ENCODE data around the gene KPNA2.
"Not testable (repeated sequence)": the region's sequence is repeated elsewhere in the genome, so short reads cannot be mapped to it uniquely, and the experiment has no call there.

KPNA2 gene

DNA sequence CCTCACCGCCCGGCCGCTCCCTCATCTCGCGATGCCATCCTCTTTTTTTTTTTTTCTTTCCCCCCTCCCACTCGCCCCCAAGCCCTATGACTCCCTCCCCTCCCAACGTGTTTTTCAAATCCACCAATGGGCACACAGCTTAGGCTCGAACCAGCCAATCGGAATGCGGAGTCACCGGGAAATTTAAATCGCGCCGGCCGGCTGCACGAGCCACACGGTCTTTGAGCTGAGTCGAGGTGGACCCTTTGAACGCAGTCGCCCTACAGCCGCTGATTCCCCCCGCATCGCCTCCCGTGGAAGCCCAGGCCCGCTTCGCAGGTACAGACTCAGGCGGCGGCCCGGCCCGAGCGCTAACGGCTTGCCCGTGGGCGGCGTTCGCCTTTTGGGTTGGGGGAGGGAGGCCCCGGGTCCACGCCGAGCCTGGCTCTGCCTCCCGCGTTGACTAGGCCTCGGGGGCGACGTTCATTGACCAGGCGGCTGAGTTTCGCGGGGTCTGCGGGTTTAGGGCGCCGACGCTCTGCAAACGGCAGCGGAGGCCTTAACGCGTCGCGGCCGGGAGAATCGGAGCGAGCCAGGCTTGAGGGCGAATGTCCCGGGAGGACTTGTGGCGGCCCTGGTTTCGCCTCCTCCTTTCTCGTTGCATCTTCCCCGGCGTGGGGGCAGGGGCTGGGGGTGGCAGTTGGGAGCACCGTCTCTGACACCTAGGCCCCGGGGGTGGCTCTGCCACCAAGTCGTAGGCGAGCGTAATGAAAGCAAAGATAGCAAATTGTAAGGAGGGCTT is at the start of gene KPNA2:
Gene KPNA2 (plus strand): TSS at position 213 of the 781 bp plus-strand sequence. CDS start 1,398 bp downstream, outside the sequence.
- DNase-seq, result peak; percentile 95

DNA sequence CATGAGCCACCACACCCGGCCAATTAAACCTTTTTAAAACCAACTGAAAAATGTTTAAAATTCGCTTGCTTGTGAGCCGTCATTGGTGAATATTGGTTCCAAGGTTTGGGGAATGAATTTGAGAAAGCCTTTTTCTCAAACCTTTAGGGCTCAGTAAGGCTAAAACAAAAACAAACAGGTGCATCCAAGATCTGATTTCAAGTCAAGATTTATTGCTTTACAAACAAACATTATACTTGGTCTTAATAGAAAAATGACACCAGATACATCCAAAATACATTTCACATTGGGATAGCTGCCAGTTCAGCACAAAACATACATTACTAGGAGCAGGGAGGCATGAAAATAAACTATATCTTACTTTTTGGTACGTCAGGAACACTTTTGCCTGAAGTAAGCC is 44.6 kb upstream of the KPNA2 start:
- peak; percentile 19 for DNase-seq

DNA sequence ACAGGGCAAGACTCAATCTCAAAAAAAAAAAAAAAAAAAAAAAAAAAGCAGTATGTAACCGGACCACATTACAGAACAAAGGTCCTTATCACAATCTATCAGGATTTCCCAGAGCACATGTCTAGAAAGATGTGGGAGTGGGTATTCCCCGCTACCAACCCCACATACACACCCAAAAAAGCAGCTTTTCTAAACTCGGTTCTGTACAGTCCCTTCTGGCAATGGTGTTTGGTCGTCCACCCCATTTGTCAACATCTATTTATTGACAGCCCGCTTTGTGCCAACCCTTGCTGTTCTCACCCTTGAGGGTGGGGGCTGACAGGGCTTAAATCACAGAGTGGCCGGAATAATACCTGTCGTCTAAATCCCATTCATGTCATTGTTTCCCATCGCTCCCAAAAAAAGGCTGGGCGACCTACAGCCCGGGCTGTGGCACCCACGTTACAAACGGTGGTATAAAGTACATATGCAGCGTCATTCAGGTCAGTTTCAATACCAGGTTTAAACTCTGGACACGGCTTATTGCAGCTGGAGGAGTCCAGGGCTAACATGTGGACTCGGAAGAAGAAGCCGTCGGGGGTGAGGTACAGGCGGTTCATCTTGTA is 42.9 kb upstream of the KPNA2 start:
- DNase-seq, result no peak

DNA sequence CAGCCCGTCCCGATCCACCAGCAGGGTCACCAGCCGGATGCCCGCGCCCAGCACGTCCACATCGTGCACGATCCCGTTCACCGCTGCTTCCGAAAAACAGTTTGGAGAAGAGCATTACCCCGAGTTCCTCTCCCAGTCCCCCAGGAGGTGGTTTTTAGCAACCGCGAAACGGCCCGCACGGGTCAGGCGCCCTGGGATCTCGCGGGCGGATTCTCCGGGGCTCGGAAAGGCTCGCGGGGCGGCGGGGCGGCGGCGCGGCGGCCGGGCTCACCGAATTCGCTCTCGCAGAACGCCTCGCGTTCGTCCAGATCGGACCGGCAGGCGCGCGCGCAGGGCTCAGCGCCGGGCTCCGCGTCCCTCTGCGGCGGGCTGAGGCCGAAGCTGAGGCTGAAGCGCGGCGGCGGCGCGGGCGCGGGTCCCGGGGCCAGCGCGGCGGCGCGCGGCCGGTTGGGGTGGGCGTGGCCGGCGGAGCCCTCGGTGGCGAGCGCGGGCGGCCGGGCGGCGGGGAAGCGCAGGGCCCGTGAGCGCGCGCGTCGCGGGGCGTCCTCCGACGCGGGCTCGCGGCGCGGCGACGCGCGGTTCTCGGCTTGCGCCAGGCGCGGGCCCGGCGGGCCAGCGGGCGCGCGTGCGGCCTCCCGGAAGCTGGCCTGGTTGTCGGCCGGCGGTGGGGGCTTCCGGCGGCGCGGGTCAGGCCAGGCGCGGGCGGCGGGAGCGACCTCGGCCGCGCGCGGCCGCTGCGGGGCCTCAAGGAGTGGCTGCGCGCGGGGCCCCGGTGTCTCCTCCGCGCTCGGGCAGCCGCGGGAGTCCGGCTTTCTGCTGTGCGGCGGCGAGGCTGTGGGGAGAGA is 42.2 kb upstream of the KPNA2 start:
- DNase-seq, result peak; percentile 38

DNA sequence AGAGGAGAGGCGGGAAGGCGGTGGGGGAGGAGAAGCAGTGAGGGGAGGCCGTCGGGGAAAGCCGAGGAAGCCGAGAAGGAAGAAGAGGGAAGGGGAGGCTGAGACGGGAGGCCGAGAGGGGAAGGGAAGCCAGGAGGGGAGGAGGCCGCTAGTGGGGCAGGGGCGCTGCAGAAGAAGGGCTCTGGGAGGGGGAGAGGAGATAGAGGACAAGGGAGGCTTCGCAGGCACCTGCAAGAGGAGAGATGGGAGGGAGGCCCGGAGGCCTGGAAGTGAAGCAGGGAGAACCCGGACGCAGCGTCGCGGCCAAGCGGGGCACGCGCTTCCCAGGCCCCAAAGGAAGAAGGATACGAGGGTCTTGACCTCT is 41.6 kb upstream of the KPNA2 start:
- DNase-seq, result no peak

DNA sequence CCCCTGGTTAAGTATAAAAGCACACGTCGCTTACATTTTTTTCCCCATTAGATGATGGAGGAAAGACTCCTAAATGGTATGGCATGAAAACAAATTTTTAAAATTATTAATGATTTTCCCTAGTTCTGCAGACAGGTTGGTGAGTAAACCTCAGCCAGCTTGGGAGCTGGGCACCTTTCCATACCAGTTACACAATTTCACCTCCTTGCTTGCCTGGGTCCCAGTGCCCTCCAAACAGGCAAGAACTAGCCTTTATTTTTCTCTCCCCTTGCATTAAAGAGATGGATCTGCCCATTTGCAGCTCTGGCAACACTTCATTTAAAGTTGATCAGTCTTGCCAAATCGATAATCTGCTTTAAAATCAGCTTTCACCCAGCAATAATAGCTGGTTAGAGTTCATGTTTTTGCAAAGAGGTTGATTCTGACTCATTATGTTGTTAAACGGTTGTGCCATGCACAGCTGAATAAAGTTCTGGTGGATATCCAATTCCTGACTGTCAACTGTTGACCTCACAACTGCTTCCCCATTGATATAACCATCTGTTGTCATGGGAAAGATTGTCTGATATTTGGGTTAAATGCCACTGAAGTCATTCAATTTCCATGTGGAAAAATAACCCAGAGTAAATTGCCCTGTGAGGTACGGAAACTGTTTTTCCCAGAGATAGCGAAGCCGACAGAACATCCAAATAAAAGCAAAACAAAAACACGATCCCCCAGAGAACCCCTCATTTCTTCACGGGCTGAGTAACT is 40.5 kb upstream of the KPNA2 start:
- no peak for DNase-seq

DNA sequence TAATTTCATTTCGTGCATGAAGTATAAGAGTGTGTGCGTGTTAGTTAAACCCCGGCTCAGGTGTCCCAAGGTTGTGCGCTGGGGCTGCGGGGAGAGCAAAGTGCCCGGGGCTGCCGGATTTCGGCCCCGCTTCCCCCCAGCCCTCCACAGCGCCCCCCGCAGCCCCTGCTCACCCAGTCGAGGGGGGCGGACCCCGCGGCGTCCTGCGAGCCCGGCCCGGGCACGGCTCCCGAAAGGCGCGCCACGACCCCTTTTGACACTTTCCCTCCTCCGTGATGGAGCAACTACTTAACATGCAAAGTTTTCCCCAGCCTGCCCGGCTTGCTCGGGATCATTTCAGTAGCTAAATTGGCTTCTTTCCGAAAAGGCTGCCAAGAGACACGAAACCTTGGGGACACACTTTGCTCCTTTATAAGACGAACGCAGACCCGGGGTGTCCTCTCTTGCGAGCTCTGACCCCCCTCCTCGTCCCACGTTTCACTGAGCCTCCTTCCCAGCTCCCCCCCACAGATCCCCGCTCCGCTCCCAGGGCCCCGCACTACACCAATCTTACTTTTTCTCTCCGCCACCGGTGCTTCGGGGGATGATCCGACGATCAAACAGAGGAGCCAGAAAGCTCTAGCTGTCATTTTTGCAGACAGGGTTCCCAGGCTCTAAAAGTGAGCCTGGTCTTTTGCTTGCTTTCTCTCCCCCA is 39.8 kb upstream of the KPNA2 start:
- DNase-seq, result no peak

DNA sequence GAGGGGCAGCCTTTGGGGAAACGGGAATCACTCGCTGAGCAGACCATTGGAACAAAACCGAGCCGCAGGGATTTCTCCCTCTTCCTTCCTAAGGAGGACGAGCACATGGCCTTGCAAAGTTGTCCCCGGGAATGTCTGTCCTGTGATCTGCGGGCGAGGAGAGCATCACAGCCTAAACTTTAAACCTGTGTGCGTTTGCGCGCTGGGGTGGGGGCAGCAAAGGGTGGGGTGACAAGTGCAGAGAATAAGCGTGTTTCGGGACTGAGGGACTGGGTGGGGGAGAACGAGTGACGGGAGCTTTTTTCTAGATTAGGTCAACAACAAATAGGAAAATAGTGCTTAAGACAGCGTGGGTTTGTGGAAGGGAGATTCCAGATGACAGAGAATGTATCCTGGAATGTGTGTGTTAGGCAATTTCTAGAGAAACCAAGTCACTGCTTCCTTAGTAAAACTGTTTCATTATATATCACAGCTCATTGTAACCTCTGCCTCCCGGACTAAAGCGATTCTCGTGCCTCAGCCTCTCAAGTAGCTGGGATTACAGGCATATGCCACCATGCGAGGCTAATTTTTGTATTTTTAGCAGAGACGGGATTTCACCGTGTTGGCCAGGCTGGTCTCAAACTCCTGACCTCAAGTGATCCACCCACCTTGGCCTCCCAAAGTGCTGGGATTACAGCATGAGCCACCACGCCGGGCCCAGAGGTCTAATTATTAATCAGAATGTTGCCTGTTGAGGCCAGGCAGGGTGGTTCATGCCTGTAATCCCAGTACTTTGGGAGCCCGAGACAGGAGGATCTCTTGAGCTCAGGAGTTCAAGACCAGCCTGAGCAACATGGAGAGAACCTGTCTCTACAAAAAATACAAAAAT is 39.0 kb upstream of the KPNA2 start, which contains the start of gene C17orf58:
Gene C17orf58 (minus strand): TSS at position 169 of the 871 bp plus-strand sequence. CDS start 271 bp downstream, outside the sequence.
- DNase-seq, result not testable (repeated sequence)

DNA sequence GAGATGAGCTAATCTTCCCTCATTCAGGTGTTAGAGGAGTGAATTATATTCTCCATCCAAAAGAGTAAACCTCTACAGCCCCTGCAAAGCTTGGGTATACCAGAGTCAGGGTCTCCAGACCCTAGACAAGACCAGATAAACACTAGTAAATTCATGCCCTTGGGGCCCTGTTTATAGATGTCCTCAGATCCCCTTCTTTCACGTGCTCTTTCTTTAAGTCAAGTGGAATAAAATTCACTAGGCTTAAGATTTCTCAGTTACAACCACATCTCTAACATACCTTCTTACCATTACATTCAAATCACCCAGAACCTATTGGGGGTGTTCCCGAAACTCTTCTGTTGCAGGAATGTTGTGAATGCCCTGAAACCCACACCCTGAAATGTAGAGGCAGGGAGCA is 37.1 kb upstream of the KPNA2 start:
- DNase-seq, result no peak

DNA sequence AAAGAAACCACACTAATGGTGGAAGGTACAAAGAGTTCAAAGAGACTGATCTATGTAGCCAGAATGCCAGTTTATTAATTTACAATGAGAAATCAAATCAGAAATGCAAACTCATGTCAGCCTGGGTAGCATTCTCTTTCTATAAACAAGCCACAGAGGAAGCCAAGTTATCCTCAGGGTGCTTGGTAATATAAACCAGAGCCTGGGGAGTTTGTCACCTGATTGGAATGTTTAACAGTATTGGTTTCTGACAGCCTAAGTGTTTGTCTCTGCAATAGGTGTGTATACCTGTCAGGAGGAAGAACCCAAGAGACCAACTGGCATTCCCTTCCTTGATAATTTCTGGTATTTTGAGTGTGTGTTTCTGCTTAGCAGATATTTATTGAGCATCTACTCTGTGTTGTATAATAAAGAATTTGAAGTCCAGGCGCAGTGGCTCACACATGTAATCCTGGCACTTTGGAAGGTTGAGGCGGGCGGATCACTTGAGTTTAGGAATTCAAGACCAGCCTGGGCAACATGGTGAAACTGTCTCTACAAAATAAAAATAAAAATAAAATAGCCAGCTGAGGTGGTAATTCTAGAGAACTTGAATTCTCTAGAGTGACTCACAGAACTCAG is 36.1 kb upstream of the KPNA2 start:
- no peak for DNase-seq

DNA sequence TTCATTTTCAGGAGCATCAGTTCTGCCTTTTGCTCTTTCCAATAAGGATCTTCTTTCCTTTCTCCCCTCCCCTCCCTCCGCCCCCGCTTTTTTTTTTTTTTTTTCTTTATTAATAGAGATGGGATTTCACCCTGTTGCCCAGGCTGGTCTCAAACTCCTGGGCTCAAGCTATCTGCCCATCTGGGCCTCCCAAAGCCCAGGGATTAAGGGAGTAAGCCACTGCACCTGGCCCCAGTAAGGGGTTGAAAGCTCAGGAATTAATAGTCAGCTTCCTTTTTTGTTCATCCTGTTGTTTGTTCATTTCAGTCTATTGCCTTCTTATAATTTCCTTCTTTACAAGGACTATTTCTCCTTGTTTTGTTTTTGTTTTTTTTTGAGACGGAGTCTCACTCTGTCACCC is 31.3 kb upstream of the KPNA2 start:
- DNase-seq, result no peak

DNA sequence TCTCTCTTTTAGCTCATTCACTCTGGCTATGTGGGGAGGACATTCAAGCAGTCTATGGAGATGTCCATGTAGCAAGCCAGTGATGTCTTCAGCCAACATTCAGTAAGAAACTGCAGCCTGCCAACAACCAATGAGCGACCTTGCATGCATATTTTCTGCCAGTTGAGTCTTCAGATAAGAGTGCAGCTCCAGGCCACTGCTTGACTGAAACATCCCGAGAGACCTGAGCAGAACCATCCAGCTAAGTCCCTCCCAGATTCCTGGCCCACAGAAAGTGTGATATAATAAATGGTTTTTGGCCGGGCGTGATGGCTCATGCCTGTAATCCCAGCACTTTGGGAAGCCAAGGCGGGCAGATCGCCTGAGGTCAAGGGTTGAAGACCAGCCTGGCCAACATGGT is 28.7 kb upstream of the KPNA2 start:
- DNase-seq, result no peak

DNA sequence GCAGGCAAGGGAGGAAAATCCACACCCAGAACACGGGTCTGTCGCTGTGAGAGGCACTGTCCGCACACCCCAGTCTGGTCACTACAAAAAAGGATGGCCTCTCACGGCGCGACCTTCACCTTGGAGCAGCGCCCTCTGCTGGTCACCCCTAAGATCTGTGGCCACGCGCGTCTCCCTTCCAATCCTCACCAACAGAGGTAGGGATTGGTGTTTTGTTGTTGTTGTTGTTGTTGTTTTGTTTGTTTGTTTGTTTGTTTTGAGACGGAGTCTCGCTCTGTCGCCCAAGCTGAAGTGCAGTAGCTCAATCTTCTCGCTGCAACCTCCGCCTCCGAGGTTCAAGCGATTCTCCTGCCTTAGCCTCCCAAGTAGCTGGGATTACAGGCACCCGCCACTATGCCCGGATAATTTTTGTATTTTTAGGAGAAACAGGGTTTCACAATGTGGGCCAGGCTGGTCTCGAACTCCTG is 24.3 kb upstream of the KPNA2 start:
- DNase-seq, result no peak

DNA sequence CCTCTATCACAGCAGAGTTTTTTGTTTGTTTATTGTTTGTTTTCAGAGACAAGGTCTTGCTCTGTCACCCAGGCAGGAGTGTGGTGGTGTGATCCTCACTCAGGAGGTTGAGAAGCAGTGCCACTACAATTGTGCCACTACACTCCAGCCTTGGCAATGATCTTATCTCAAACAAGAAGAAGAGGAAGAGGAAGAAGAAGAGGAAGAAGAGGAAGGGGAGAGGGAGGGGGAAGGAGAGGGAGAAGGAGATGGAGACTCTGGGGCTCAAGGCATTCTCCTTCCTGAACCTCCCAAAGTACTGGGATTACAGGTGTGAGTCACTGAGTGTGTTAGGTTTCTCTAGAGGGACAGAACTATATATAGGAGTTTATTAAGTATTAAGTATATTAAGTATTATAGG is 22.1 kb upstream of the KPNA2 start:
- no peak for DNase-seq

DNA sequence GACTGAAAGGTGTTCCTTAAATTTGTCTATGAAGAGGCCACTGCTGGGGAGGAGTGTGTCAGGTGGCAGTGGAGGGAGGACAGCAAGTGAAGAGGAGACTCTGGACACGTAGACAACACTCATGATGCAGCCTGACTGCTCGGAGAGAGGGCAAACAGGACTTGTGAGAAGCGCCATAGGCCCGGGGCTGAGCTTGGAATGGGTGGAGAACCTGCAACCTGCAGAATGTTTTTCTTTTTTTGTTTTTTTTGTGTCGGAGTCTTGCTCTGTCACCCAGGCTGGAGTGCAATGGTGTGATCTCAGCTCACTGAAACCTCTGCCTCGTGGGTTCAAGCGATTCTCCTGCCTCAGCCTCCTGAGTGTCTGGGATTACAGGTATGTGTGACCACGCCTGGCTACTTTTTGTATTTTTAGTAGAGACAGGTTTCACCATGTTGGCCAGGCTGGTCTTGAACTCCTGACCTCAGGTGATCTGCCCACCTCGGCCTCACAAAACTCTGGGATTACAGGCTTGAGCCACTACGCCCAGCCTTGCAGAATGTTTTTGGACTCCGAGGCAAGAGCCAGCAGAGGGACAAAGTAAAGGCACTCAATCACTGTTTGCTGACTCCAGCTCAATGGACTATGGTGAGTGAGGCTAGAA is 20.3 kb upstream of the KPNA2 start:
- DNase-seq, result no peak

DNA sequence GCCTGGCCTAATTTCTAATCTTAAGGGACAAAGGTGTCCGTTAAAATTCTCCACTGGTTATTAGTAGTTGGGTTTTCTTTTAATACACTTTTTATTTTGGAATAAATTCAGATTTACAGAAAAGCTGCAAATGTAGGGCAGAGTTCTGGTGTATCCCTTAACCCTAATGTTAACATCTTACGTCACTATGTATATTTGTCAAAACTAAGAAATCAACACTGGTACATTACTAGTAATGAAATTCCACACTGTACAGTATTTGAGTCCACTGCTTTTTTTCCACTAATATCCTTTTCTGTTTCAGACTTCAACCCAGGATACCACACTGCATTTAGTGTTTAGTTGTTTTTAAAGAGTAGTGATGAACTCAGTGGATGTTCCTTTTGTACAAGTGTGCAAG is 18.7 kb upstream of the KPNA2 start:
- no peak for DNase-seq

DNA sequence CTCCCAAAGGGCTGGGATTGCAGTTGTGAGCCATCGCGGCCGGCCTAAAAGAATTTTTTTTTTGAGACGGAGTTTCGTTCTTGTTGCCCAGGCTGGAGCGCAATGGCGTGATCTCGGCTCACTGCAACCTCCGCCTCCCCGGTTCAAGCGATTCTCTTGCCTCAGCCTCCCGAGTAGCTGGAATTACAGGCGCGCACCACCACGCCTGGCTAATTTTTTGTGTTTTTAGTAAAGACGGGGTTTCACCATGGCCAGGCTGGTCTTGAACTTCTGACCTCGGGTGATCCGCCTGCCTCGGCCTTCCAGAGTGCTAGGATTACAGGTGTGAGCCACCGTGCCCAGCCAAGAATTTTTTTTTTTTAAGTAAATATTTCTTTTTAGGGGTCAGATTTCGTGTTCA is 17.0 kb upstream of the KPNA2 start:
- not testable (repeated sequence) for DNase-seq

DNA sequence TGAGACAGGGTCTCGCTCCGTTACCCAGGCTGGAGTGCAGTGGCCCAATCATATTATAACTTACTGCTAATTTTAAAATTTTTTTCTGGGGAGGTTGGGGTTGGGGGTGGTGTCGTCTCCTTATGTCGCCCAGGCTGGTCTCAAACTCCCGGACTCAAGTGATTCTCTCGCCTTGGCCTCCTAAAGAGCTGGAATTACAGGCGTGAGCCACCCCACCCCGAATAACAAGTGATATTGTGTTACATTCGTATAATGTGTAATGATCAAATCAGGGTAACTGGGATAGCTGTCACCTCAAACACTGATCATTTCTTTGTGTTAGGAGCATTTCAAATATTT is 16.2 kb upstream of the KPNA2 start:
- no peak for DNase-seq

DNA sequence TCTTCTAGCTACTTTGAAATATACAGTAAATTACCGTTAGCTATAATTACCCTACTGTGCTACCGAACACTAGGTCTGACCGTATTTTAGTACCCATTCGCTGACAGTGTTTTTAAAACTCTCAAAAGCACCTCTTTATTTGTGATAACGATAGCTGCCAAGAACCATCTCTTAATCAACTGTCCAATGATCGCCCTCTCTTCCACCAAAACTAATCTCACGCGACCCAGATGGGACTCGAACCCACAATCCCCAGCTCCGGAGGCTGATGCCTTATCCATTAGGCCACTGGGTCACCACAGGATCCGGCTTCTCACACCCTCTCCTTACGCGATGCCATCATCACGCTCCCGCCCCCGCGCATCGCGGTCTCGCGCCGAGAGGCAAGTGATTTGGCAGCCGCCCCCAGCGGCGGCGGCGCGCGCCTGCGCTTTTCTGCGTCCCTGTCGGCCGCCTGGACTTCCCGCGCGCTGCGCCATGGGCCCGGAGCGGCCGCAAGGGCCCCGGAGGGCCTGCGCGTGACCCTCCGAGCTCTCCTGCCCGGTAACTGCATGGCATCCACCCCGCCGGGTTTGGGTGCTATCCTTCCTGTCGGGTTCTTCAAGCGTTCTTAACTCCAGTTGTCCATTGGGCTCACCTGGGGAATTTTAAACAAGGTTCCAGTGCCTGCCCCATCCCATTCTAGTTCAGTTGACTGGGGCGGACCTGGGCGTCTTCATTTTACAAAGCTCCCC is 15.7 kb upstream of the KPNA2 start:
- DNase-seq, result peak; percentile 79

DNA sequence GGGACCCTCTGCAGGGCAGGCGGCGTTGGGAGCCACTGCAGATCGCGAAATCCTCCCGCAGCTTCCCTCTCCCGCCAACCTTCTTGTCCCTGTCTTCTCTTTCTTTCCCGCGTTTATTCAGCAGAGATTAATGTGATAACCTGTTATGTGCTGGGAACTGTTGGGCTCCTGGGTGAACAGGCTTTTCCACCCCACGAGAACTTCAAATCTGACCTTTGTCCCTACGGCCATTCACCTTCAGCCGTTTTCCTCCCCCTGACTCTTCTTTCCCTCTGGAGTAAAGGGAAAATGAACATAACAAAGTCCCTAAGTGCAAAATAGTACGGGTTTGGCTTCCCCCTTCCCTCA is 15.2 kb upstream of the KPNA2 start:
- no peak for DNase-seq
